NCI-H128 (cell line): ENCODE measurements around the gene CRB3.
"Not testable (repeated sequence)": the region's sequence is repeated elsewhere in the genome, so short reads cannot be mapped to it uniquely, and the experiment has no call there.

Experiments used
- DNase-seq: peaks from one replicate; lab custom pipeline; 2025; ENCODE audit not compliant: unreplicated experiment; lab: John Stamatoyannopoulos, UW

The CRB3 gene

GRCh38 chr19:6490134-6490533, 26.1 kb downstream of the CRB3 start:
- DNase-seq, result no peak

GRCh38 chr19:6491802-6492592, 27.9 kb downstream of the CRB3 start:
- no peak for DNase-seq

GRCh38 chr19:6494438-6495036, 30.5 kb downstream of the CRB3 start:
- no peak for DNase-seq

DNA sequence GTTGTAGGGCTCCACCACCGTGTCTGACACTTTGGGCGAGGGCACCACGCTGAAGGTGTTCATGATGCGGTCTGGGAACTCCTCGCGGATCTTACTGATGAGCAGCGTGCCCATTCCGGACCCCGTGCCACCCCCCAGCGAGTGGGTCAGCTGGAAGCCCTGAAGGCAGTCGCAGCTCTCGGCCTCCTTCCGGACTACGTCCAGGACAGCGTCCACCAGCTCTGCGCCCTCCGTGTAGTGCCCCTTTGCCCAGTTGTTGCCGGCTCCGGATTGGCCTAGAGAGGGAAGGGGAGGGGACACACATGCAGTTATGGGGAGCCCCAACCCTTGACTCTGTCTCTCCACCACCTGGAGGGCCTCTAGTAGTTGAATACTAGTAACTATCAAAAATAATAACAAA, 31.9 kb downstream of the CRB3 start:
- DNase-seq, result no peak

- no peak for DNase-seq
Observed at GRCh38 chr19:6498294-6499036, 34.4 kb downstream of the CRB3 start.

- DNase-seq, result no peak
Observed at GRCh38 chr19:6499052-6499790, 35.1 kb downstream of the CRB3 start.

- no peak for DNase-seq
Observed at GRCh38 chr19:6500837-6501739, 37.0 kb downstream of the CRB3 start.

DNA sequence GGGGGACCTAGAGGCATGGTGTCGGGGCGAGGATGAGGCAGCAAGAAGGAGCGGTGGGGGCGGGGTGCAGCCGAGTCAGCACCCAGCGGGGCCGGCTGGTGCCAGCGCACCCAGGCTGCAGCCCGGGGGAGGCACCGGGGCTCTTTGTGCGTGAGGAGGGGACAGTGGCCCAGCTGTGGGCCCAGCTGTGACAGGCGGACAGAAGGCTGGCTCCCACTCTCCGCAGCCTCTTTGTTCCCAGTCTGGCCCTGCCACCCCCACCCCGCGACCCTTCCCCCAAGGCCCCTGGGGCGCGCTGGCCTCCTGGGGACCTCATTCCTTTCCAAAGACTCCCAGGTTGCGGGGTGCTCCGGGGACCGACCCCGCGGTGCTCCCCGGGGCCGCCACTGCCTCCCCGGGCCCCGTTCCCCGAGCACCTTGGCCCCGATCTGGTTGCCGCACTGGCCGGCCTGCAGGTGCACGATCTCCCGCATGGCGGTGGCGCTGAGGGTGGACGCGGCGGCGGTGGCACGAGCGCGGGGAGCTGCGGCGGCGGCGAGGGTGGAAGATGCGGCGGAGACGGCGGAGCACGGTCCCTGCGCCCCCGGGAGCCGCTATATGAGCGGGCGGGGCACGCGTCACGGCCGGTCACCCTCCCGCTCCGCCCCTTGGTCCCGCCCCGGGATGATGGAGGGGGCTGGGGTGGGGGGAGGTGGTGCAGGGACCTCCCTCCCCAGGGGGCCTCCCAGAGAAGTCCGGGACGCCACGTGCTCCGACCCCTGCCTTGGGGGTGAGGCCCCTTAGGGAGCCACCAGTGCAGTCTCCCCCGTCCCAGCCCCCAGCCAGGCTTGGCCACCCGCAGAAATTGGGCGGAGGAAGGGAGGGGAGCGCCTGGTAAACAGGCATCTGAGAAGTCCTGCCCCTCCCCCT, 37.9 kb downstream of the CRB3 start, which contains the start of gene TUBB4A:
Gene TUBB4A (minus strand): TSS at position 570 of the 909 bp plus-strand sequence. CDS start 97 bp downstream, at position 473.
- DNase-seq, result no peak

GRCh38 chr19:6503407-6504201, 39.5 kb downstream of the CRB3 start:
- DNase-seq, result no peak

DNA sequence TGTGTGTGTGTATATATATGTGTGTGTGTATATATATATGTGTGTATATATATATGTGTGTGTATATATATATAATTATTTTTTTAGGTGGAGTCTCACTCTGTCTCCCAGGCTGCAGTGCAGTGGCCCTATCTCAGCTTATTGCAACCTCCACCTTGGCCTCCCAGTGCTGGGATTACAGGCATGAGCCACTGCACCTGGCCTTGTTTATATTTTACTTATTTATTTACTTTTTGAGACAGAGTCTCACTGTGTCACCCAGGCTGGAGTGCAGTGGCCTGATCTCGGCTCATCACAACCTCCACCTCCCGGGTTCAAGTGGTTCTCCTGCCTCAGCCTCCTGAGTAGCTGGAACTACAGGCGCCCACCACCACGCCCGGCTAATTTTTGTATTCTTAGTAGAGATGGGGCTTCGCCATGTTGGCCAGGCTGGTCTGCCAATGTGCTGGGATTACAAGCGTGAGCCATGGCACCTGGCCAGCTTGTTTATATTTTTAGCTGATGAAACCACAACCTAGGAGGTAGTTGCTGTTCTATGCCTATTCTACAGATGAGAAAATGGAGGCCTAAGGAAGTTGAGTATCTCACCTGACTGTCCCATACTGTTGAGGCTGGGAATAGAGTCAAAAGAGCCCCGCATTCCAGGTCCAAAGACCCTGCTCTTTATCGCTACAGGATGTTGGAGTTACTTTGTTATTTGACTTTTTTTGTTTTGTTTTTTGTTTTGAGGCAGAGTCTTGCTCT, 44.1 kb downstream of the CRB3 start:
- not testable (repeated sequence) for DNase-seq

GRCh38 chr19:6509118-6509971, 45.3 kb downstream of the CRB3 start:
- DNase-seq, result no peak

DNA sequence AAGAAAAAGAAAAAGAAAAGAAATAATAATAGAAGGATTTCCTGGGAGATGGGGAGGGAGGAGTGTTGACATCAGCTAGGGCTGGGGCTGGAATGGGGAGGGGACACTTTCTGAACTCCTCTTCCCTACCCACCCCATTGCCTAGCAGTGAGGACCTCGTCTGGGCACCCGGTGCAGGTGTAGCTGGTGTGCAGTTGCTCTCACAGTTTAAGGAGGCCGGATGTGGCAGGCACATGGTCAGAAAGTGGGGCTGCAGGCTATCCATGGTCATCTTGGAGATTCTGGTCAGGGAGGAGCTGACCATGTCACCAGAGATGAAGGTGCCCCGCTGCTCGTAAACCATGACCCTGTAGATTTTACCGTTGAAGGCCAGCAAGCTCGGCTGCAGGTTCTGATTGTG, 46.5 kb downstream of the CRB3 start:
- no peak for DNase-seq

DNA sequence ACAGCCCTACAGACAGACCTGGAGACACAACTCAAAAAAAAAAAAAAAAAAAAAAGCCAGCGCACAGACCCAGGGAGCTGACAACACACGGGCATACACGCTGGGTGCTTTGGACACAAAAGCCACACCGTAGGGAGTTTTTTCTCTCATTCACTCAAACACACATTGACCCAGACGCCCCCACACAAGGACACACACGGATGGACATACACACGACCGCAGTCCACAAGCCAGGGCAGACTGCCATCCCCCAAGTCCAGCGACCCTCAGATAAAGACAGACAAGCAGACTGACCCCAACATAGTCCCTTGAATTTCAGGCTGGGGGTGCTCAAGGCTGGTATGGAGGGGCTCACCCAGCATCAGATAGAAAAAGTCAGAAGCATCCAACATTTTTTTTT, 50.0 kb downstream of the CRB3 start:
- no peak for DNase-seq

DNA sequence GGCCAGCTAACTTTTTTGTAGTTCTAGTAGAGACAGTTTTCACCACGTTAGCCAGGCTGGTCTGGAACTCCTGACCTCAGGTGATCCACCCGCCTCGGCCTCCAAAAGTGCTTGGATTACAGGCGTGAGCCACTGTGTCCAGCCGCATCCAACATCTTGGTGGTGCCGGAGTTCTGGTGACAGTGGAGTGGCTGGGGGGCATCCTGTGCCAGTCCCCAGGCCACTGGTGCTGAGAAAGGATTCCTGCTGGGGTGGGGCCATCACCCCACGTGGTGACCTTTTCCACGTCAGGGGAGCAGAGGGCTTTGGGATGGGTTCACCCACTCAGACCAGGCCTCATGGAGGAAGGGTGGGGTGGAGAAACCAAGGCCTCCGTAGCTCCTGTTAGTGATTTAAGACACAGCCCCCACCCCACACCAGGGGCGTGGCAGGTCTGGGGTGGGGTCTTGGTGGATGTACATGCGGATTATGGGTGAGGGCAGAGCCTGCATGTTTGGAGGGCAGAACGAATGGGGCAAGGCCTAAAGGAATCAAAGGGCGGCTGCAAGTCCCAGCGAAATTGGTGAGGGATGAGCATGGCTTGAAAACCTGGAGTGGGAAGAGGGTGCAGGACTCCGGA, 51.0 kb downstream of the CRB3 start:
- no peak for DNase-seq

DNA sequence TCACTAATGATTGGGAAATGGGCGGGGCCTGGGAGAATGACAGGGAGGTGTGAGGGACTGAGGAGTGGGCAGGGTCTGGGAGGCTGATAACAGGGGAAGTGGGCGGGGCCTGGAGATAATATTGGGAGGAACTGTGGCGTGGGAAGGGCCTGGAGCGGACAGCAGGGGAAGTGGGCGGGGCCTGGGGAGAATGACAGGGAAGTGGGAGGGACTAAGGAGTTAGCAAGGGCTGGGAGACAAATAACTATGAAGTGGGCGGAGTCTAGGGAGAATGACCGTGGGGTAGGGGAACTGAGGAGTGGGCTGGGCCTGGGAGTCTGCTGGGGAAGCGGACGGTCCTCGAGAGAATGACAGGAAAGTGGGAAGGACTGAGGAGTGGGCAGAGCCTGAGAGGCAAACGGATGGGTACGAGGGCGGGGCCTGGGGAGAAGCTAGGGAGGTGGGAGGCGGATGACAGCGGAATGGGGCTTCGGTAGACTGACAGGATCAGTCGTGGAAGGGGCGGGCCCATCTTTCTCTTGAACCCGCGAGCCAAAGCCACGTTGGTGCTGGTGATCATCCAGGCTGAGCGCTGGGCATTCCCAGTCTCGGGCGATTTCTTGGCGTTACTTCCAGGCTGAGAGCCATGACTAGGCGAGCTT, 52.1 kb downstream of the CRB3 start:
- no peak for DNase-seq
